Brain microvascular endothelial cell (primary cell): ENCODE results near the gene ABCA9.
"Not testable (repeated sequence)": the region's sequence is repeated elsewhere in the genome, so short reads cannot be mapped to it uniquely, and the experiment has no call there.

Source experiments
- DNase-seq: peaks from one replicate; pipeline ENCODE4 v3.0.0-alpha.2; 2020
- H3K27ac ChIP-seq: fragments of 250-450 bp; sonication (Bioruptor Pico); 2 replicates; pipeline ENCODE4 v1.5.1; 2020; ENCODE audit warnings: mild to moderate bottlenecking, moderate library complexity
- H3K27me3 ChIP-seq: fragments of 250-450 bp; sonication (Bioruptor Pico); replicated peaks from 2 replicates; pipeline ENCODE4 v1.5.1; 2020; ENCODE audit warnings: mild to moderate bottlenecking
- H3K36me3 ChIP-seq: fragments of 250-450 bp; sonication (Bioruptor Pico); replicated peaks from 2 replicates; pipeline ENCODE4 v1.5.1; 2020; ENCODE audit warnings: mild to moderate bottlenecking
- H3K4me3 ChIP-seq: 2 replicates; pipeline ENCODE4 v1.5.1; 2011; ENCODE audit warnings: low read depth, mild to moderate bottlenecking, control low read depth, low read length, moderate library complexity
- CTCF ChIP-seq: IDR thresholded peaks from 2 replicates; pipeline ENCODE4 v1.5.1; 2011; ENCODE audit warnings: low read depth, mild to moderate bottlenecking, moderate library complexity, low read length, control low read depth, inconsistent platforms; ENCODE audit errors: missing control alignments
- in situ Hi-C: cut with HindIII; loops from 2 replicates; pipeline ENCODE4 v1.10.0; 2017; ENCODE audit warnings: low sequenced_read_pairs, low pct_ligation_motif_present

ABCA9 gene

GRCh38 chr17:68944435-68945035 is 116.2 kb downstream of the ABCA9 start:
- no peak for TF ChIP-seq CTCF
- in situ Hi-C loops = no loop called here
- no peak overlapping the region for H3K4me3 ChIP-seq
- H3K36me3 ChIP-seq = no peaks in the 10 kb centered on the region
- no peaks in the 10 kb centered on the region for H3K27me3 ChIP-seq
- H3K27ac ChIP-seq = no peak overlapping the region
- no peak for DNase-seq

- H3K27me3 ChIP-seq, H3K36me3 ChIP-seq, DNase-seq, H3K4me3 ChIP-seq, H3K27ac ChIP-seq, in situ Hi-C loops: not testable (repeated sequence)
Observed at GRCh38 chr17:68943812-68944182, 116.9 kb downstream of the ABCA9 start.

GRCh38 chr17:68943123-68943811 is 117.5 kb downstream of the ABCA9 start:
- peaks cover 4% of the 10 kb centered on the region for H3K36me3 ChIP-seq
- H3K27me3 ChIP-seq = no peaks in the 10 kb centered on the region
- H3K4me3 ChIP-seq = no peak overlapping the region
- TF ChIP-seq CTCF = no peak
- H3K27ac ChIP-seq = no peak overlapping the region
- no peak for DNase-seq
- in situ Hi-C loops = no loop called here

- Histone ChIP-seq H3K36me3 (peaks cover 4% of the 10 kb centered on the region), H3K4me3 (no peak overlapping the region), H3K27me3 (no peaks in the 10 kb centered on the region), H3K27ac (no peak overlapping the region)
- in situ Hi-C loops = no loop called here
- no peak for TF ChIP-seq CTCF
- no peak for DNase-seq
Observed at GRCh38 chr17:68942389-68942788, 118.3 kb downstream of the ABCA9 start.

GRCh38 chr17:68941761-68942160 is 119.0 kb downstream of the ABCA9 start:
- Histone ChIP-seq H3K36me3 (peaks cover 4% of the 10 kb centered on the region), H3K4me3 (no peak overlapping the region), H3K27ac (no peak overlapping the region), H3K27me3 (no peaks in the 10 kb centered on the region)
- DNase-seq = no peak
- in situ Hi-C loops = no loop called here
- no peak for TF ChIP-seq CTCF

- Histone ChIP-seq H3K27me3 (no peaks in the 10 kb centered on the region), H3K36me3 (peaks cover 4% of the 10 kb centered on the region), H3K27ac (no peak overlapping the region), H3K4me3 (no peak overlapping the region)
- TF ChIP-seq CTCF = no peak
- DNase-seq = no peak
- in situ Hi-C loops = no loop called here
Observed at GRCh38 chr17:68939195-68939594, 121.5 kb downstream of the ABCA9 start.
